GM19351 (cell line): ENCODE measurements around the gene CNTN5.
"Not testable (repeated sequence)": the region's sequence is repeated elsewhere in the genome, so short reads cannot be mapped to it uniquely, and the experiment has no call there.

Experiments used
- ATAC-seq: cut with Tn5 transposase; IDR thresholded peaks from one replicate; pipeline ENCODE4 v1.9.1; 2021; ENCODE audit warnings: mild to moderate bottlenecking, moderate library complexity; ENCODE audit not compliant: unreplicated experiment

The CNTN5 gene

DNA sequence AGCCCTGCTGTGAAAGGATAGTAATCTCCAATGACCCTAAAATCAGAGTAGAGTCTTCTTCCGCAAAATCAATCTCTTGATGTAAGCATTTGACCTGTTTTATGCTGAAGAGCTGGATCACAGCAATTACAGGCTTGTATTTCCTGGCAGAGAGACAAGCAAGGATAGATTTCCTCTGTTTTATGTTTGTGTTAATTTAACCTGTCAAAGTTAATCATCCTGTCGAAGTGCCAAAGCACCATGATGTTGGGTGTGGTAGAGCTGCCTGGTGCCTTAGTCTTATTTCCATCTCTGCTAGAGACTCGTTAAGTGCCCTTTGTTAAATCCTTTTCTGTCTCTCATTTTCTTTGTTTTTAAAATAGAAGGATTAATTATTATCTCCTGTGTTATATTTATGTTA, 248.1 kb downstream of the CNTN5 start:
- ATAC-seq = no peak

DNA sequence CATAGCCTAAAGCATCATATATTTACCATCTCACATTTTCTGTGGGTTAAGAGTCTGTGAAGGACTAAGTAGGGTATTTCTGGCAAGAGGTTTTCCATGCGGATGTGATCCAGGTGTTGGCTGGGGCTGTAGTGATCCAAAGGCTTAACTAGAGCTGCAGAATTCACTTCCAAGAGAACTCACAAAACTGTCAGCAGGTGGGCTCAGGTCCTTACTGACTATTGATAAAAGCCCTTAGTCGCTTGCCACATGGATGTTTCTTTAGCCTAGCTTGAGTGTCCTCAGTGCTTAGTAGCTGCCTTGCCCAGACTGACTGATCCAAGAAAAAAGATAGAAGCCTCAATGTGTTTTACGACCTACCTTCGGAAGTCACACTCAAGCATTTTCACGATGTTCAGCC, 250.8 kb downstream of the CNTN5 start:
- ATAC-seq = no peak

DNA sequence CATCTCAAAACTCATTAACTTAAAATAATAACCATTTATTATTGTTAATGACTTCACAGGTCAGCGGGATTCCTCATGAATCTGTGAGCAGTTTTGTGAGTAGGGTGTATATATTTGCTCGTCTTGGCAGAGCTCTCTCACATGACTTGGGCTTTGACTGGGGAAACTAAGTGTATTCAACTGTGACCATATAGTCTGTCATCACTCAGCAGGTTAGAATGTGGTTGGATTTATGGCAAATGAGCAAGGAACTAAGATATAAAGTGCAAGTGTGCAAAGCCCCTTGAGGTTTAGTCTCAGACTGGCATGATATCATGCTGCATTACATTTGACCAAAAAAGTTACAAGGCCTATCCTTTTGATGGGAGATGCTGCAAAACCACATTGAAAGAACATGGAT, 254.8 kb downstream of the CNTN5 start:
- ATAC-seq = no peak

DNA sequence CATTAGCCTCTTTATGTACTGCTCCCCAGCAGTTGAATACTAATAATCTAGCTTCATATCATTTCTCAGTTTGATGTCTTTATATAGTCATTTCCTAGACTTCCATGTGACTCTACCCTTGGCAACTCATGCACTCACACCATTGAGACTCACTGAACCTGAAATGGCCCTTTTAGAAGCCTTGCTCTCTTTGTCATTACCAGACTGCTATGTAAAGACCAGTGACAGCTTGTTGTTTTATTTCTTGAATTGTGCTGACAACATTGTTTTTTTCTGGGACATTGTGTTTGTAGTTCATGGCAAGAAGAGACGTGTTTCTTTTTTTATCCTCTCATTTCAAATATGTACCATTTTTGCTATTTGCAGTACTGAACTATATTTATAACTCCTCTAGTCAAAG, 256.5 kb downstream of the CNTN5 start:
- no peak for ATAC-seq

DNA sequence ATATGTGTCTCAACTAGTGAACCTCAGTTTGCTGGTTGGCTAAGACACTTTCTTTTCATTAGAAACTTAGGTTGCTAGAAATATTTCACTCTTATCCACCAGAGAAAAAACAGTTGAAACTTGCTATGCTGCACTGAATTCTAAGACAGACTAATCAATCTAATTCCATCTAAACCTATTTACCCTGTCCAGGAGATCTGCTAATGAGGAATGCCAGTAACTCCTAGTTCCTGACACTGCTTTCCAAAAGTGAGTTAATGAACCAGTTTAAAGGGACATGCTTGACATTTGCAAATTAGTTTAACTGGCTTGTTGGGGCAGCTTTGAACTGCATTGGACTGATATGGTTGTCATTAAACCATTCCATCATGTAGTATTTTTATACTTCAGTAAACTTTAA, 258.5 kb downstream of the CNTN5 start:
- ATAC-seq = no peak

DNA sequence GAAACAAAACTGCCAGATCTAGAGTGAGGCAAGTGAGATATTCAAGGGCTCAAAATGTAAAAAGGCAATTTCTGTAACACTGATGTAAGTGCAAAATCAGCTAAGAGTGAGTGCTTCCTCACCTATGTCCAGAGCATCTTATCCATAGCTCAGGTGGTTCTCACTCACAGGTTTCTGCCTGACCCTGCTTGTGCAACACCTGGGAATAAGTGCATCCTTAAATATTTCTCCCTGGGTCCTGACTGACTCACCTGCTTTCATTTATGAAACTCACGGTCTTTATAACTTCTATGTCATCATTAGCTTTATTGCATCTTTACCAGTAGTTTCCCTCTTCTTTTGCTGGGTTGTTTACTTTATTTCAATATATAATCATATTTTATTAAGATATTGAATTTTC, 260.6 kb downstream of the CNTN5 start:
- ATAC-seq = no peak

DNA sequence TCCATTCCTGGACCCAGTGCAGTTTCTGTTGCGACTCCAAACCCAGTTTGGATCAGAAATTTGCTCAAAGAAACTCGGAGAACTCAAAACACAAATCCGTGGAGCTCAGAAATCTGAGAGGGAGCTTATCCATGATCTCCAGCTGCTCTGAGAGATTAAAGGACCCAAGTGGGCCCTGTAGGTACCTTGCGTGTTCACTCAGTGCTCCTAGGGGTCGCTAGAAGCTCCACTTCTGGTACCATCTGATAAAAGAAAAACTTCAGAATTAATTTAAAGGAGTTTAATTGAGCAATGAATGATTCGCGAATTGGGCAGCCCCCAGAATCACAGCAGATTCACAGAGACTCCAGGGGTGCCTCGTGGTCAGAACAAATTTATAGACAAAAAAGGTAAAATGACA, 277.2 kb downstream of the CNTN5 start:
- ATAC-seq = not testable (repeated sequence)

DNA sequence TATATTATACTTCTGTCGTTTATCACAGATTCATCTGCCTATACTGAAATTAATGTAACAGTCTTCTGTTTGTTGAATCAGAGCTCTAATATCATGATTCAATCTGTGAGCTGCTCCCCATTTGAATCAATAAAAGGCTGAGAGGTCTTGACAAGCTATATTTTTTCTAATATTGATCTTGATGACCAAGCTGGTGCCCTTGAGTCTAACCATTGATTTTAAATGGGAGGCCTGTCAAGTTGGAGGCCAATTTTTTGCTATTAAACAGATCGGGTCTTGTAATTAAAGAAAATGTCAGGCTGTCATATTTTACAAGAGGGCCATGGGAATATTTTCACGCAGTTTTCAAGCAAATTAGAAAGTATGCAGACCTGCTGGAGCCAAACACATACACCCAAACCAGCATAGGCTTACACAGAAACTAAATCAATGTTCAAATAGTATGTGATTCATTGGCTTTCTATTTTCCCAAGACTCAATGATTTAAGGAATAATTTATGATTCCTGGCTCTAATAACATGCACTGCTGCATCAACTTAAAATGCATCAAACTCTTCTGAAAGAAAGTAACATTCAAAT, 286.9 kb downstream of the CNTN5 start:
- ATAC-seq = no peak

DNA sequence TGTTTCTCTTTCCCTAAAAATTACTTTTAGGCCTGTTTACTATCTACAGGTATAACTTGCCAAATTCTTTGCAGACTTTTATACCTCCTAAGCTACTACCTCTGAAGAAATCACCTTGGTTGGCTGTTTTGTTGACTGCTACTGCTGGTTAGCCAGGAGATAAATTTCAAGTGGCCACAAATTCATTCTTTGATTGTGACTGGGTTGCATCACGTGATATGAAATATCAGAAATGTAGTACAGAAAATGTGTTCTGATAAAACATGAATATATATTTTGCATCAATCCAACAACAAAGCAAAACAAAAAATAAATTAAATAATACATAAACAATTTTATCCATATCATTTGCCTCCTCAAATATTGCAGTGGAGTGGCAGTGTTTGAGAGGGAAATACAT, 291.1 kb downstream of the CNTN5 start:
- no peak for ATAC-seq

DNA sequence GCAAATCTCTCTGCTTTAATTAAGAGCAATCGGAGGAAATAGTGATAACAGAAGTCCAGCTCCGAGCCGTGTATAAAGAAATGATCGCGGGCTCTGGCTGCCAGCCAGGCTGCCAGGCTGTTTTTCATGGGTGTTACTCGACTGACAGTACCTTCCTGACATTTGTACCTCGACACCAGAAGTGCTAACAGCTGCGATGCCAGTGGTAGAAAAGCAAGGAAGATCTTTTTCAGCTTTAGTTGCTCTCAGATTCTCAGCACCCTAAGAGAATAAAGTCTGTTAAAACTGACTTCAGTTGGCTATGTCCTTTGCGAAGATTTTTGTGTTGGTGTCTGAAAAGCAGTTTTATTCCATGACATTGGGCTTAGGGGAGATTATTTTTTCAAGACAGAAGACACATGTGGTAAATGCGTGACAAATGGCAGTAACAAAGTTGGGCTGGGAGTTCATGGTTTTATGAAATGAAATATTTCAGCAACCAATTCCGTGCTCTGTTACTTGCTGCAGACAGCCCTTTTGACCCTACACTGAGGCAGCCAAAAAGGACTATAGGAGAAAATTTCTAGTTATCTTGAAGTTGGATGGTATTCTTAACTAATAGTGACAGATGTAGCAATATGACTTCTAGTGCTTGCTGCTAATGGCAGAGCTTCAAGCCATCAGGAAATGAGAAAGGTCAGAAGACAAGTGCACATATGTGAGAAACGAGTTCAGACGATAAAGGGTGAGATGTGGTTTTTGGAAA, 296.2 kb downstream of the CNTN5 start:
- no peak for ATAC-seq

DNA sequence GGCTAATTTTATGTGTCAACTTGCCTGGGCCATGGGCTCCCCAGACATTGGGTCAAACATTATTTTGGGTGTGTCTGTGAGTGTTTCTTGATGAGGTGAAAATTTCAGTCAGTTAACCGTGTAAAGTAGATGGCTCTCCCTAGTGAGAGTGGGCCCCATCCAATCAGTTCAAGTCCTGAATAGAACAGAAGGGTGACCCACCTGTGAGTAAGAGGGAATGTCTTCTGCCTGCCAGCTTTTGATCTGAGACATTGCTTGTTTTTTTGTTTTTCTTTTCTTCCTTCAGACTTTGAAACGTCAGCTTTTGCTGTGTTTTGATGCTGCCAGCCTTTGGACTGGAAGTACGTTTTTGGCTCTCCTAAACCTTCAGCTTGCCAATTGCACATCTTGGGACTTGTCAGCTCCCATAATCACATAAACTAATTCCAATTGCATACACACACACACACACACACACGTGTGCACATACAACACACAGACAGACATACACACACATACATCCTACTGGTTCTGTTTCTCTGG, 300.1 kb downstream of the CNTN5 start:
- no peak for ATAC-seq

DNA sequence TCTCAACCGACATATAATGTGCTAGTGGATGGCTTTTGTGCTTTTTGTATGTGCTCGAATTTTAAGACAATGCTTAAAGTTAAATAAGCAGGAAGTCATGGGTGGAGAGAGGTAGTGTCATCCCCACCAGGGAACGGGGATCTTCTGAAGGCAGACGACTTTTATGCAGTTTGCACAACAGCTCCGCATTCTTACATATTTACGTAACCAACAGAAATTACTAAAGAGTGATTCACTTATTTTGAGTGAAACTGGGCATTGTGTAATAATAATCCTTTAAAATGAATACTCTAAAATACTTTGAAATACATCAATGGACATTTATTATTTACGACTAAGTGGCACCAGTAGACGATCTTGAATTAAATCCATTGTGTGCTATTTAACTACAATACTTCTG, 305.1 kb downstream of the CNTN5 start:
- ATAC-seq = no peak

DNA sequence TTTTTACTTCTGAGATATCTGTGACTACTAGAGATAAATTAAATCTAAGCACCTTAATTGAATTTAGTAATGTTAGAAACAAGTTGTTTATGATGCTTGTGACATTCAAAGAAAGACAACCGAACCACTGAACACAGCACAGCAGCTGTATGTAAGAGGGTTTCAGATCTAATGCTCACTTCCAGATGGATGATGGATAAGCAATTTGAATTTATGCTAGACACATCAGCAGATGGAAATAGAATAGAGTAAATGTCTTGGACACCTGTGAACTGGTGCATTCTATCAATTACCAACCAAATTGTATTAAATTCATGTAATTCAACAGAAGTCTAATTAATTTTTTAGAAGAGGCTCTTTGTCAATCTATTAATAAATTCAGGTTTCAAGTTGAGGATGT, 306.3 kb downstream of the CNTN5 start:
- ATAC-seq = no peak

DNA sequence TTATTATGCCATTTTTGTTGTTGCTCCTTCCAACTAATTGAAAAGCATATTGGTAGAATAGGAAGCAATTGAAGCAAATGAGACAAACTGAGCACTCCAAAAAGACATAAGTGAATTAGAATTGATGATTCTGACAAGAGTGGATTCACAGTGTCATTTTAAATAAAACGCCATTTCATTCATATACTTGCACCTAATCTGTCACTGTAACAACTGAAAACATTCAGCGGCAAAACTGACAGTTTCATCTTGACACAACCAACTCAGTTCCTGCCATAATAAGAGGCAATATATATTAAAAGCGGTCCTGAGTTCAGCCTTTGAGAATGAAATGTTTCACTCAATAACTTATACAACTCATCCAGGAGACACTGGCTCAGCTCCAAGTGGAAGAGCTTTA, 306.8 kb downstream of the CNTN5 start:
- ATAC-seq = no peak

DNA sequence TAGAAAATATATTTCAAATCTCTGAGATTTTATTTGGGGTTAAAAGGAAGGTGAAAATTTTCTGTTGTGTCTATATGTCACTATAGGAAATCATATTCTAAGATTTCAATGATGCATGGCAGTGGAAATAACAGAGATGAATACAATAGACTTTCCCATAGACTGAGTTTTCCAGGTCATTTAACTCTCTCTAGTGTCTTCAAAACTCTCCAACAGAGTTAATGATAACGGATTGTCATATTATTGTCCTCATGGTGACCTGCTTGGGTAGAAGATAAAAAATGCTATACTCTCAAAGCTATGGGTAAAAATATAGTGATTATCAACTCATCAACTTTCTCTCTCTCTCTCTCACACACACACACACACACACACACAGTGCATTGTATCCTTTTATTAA, 312.9 kb downstream of the CNTN5 start:
- ATAC-seq = no peak

DNA sequence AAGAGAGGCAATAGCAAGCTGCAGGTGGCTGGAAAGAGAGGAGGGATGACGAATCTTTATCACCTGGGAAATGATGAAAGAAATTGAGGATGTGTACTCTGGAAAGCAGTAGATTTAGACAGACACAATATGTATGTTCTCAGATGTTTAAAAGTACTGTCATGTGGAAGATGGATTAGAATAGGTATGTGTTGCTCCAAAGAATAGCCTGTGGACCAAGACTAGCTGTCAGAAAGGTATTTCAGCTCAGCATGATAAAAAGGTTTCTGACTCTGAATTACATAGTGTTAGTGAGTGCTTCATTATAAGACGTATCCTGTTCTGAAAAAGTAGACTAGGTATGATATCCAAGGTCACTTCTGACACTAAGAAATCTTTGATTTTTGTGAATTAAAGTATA, 322.4 kb downstream of the CNTN5 start:
- no peak for ATAC-seq

DNA sequence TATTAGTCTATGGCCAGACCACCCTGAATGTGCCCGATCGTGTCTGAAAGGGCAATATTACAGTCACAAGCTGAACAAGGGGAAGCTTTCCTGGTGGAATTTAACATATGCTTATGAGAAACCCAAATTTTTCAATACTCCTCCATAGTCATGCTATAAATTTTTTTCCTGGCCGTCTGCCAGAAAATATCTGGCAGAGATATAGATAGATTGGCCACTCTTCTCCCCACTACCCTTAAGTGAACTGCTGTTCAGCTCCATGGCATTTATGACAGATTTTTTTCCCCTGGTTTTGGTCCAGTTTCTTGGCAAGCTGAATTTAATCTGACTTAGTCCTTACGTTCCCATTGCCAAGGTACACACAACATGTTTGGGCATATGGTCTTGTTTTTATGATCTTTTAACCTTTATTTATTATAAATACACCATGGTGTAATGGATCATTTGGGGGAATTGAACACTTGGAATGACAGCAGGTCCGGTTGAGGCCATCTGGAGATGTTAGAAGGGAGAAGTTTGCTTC, 328.5 kb downstream of the CNTN5 start:
- no peak for ATAC-seq

DNA sequence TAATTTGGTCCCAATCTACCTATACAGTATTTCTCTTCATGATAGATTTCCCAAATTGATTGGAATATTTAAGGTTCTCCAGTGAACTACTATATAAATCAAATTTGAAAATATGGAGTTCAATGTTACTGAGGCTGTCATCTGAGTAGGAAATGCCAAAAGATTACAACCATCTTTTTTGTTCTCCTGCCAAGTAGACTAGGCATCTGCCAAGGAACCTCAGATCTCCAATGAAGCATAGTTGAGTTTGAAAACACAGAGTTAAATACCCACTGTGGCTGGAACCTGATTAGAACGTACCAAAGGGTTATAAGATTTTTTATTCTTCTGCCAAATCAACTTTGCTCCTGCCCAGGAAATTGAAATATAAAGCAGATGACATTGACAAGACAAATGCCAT, 330.9 kb downstream of the CNTN5 start:
- ATAC-seq = no peak

DNA sequence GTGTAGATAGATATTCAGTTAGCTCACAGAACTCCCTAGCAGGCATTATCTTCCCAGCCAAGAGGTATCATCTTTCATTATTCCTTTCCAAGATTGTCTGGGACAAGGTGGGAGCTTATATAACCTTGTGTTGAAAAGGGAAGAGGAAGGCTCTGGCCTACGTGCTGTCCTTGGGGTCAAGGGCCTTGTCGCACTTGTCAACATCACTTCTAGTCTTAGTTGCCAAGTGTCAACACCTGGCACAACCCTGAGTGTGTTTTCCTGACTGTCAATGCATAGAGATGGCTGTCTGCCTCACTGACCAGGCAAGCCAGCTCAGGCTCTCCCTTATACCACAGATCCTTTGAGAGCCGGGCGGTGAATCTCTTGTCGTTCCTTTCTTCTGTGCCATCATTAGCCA, 331.9 kb downstream of the CNTN5 start:
- ATAC-seq = no peak

DNA sequence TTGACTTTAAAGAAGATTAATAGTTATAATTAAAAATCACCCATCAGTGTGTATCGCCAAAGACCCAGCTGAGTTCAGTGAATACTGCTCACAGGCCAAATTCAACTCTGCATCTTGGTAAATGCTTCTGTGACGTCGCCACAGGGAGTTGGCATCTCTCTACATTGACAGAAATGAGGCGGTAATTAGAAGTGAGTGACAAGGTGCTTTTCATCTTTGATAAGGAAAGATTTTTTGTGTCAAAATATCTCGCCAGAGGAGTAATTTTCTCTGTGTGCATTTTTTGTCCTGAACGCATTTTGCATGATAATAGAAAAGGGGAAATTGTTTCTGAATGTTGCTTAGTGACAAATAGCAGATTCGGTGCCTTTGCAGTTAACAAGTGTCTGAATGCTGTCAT, 345.8 kb downstream of the CNTN5 start:
- no peak for ATAC-seq

DNA sequence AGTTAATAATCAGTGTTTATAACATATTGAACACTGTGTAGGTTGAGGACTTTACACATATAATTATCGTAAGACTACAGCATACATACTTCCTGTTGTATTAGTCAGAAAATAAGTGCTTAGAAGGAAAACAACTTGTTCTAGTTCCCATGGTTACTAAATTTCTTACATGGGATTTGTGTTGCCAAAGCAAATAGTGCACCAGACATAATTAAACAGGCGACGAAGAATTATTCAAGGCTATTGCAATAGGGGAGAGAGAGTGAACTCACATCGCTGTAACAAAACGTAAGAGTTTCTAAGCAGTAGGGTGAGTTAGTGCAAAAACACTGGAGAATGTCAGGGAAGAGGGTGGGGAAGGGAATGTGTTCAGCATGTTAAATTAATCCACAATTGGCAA, 347.8 kb downstream of the CNTN5 start:
- ATAC-seq = no peak

DNA sequence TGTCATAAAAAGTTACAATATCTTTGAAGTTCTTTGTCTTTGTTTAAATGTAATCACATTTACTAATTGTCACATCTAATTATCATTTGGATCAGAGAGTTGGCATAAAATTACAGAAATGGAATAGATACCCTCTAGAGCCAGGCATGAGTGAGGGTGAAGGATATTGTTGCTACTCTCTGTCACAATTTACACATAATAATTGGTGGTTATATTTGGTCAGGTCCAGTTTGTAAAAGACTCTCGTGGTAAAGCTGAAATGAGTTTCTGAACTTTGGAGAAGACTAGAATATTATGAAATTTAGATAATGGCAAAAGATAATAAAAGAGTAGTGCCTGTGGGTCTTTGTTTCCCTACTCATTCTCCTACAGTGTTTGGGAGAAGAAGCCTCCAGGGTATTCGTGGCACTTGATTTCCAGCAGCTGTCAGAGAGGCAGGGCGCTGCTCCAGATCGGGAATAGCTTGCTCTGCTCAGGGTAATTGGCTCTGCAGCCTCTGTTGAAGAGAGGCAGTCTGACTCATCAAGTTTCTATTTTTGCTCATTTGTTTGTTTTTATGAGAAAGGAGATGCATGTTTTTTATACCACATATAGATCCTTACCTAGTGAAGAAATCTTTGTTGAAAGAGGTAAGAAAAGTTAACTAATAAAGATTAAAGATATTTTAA, 349.9 kb downstream of the CNTN5 start:
- no peak for ATAC-seq
